NAMALWA (cell line): ENCODE data around the gene NRGN.

Source experiments
- DNase-seq: peaks from one replicate; pipeline ENCODE4 v3.0.0-alpha.2; 2015; ENCODE audit warnings: low spot score

NRGN gene

GRCh38 chr11:124740277-124740882 is 638 bp downstream of the NRGN start:
- DNase-seq = peak; percentile 40

DNA sequence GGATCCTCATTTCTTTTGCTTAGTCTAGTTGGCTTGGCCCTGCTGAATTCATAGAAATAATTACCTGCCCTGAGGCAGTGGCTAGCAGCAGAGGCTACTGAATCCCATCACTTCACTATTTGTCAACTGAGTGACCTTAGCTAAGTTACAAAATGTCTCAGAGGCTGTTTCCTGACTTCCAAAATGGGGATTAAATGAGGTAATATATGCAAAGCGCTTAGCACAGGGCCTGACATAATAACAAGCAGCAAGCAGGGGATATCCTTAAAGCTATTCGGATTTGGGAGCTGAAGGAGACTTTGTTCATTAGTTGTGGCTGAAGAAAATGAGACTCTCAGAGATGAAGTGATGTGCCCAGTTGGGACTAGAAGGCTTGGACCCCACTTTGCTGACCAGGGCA is 2.8 kb downstream of the NRGN start:
- DNase-seq = no peak

DNA sequence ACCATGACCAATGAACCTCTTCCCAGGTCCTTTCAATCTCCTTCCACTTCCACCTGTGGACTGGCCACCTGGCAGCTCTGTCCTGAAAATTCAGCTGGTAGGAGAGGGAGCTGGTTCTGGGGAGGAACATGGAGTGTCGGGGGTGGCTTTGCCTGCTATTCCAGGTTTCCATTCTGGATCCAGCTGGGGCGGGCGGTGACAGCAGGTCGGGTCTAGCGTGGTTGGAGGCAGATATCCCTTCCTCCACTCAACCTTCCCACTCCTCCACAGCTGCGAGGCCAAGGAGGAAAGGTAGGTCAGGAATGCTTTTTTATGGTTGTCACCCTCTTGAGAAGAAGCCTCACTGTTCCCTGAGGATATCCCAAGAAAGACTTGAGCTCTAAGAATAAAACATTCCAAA is 3.3 kb downstream of the NRGN start:
- no peak for DNase-seq

GRCh38 chr11:124745270-124745834 is 5.6 kb downstream of the NRGN start:
- no peak for DNase-seq

- peak; percentile 46 for DNase-seq
Observed at GRCh38 chr11:124745835-124746620, 6.3 kb downstream of the NRGN start.

- peak; percentile 88 for DNase-seq
Observed at GRCh38 chr11:124746621-124747243, 7.0 kb downstream of the NRGN start.

DNA sequence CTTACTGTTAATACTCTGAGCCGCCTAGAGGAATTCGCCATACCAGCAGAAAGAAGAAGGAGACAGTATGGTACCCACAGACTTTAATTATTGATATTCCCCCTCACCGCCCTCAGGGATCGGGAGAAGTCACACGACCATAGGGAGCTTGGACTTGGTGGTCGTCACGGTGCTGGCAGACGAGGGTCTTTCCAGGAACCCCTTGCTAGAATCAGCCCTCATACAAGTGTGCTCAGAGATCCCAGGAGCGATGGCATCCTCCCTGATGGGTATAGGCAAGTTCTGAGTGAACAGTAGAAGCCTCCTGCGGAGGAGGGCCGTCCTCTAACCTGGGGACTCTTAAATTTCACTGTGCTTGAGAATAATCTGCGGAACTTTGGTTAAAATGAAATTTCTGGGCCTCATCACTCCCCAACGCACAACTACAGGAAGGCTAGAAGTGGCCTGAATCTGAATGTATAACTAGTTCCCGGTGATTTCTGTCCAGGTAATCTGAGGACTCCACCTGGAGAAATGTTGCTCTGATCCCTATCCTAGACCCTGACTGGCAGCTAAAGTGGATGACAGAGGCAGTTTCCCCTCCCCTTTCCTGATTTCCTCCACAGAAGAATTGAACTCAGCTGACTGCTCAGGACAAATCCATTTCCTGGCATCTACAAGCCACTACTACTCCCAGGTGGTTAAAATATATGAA is 7.8 kb downstream of the NRGN start:
- DNase-seq = no peak

DNA sequence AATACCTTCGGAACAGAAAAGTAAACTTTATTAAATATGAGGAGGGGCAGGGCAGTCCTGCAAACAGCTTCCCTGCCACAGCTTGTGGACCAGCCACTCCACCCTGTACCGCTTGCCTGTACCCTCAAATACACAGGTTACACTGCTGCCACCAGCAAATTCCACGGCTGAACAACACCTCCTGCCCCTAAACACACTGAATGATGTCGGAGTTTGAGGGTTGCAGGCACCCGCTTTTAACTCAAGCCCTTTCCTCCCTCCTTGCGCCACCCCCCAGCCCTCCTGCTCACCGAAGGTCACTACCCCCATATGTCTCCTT is 8.3 kb downstream of the NRGN start:
- no peak for DNase-seq

- DNase-seq = no peak
Observed at GRCh38 chr11:124748481-124749343, 9.0 kb downstream of the NRGN start.

- DNase-seq = no peak
Observed at GRCh38 chr11:124749912-124750311, 10.2 kb downstream of the NRGN start.

DNA sequence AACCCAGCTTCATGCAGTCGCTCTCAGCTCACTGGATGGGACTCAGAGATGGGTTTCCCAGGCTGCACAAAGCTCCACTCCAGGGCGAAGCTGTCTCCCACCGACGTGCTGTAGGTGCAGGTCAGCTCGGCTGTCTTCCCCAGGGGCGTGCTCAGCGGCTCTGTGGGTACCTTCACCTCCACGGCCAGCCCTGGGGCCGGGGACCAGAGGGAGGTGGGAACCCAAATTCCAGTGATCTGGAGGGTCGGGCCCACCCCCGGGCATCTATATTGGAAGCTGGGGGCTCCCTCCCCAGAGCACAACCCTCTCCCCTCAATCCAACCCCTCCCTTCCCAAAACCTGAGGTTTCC is 11.6 kb downstream of the NRGN start:
- no peak for DNase-seq

- DNase-seq = no peak
Observed at GRCh38 chr11:124751741-124752470, 12.2 kb downstream of the NRGN start, which contains the start of gene VSIG2. VSIG2 (minus strand) TSS chr11:124752255; CDS start chr11:124752137, 118 bp downstream.

- no peak for DNase-seq
Observed at GRCh38 chr11:124752471-124753102, 12.8 kb downstream of the NRGN start.

DNA sequence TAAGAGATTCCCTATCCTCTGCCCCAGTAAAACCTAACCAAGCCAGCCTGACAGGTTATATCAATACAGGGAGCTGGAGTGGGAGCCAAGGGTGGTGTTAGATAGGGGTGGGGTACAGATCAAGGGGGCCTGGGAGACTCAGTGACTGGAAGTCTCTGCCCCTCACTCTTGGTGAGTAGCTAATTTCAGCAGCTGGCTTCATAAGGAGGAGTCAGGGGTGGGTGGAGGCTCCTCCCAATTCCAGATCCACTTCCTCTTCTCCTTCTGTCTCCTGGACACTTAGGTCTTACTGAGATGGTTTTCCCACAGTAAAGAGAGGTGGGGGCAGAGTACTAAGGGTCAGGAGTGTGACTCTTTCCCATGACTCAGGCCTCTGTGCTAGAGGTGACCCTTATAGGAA is 13.5 kb downstream of the NRGN start:
- DNase-seq = no peak

DNA sequence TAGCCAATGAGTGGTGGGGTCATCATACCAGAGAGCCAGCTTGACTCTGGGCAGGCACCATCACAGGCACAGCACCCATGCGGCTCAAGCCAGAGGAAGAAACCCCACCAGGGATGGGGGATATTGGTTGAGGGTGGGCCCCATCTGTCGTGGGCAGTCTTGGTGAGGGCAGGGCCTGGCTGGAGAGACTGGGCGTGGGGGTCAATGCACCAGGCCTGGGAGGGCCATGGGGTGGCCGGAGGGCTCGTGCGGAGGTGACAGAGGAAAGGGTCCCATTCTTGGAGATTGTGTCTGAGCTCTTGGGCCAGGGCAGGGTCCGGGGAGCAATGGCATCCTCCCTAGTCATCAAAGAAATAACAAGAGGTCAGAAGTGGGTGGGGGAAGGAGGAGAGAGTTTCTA is 13.9 kb downstream of the NRGN start:
- DNase-seq = no peak

DNA sequence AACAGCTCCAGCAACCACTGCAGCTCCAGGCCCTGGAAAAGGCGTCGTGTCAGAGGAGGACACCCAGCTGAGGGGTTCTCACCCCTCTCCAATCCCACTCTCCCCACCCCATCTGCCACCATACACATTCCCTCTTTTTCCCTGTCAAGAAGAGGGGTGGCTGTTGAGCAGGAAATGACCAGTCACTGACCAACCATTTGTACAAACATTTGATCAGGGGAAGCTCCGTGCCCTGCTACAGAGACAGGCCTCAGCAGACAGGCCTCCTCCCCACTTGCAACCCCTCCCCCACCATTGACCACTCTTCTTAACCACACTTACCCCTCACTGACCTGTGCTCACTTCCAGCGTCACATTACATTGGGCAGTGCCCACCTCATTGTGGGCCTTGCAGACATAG is 14.6 kb downstream of the NRGN start:
- no peak for DNase-seq

DNA sequence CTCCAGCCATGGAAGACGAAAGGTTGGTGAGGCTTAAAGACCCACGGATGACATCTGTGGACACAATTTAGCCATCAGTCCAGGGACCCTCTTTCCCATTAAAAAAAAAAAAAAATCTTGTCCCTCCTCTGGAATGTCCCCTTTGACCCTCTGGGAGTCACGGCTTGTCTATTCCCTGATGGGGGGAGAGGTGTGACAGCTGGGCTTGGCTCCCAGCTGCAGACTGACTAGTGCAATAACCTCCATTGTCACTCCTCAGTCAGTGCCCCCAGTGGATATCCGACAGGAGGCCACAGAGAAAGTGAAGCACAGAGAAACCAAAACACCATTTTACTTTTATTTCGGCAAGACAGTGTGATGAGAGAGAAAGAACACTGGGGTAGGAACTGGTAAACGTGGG is 15.0 kb downstream of the NRGN start:
- DNase-seq = no peak

DNA sequence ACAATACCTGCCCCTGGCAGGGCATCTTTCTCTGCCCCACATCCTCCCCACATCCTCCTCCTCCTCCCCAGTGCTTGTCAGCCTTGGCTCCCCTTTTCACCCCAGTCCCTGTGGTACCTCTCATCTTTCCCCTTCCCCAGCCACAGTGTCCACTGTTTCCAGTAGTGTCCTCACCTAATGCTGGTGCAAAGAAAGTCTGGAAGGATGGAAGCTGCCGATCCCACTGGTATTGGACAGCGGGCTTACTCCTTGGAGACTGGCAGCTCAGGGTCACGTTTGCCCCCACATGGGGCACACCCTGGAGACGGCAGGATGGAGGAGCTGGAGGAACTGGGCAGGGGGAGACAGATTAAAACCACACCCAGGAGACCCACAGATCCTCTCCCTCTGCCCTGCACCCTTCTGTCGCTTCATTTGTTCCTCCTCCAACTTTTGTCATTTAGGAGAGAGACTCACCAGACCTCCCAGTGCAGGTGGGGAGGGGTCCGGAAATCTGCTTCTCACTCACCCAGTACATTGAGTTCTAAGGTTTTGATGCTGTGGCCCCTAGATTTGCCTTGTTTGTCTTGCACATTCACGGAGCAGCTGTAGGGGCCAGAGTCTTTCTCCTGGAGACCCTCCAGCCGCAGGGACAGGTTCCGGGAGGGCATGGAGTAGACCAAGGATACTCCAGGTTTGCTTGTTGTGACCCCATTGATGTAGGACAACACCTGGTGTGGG is 16.5 kb downstream of the NRGN start:
- no peak for DNase-seq

DNA sequence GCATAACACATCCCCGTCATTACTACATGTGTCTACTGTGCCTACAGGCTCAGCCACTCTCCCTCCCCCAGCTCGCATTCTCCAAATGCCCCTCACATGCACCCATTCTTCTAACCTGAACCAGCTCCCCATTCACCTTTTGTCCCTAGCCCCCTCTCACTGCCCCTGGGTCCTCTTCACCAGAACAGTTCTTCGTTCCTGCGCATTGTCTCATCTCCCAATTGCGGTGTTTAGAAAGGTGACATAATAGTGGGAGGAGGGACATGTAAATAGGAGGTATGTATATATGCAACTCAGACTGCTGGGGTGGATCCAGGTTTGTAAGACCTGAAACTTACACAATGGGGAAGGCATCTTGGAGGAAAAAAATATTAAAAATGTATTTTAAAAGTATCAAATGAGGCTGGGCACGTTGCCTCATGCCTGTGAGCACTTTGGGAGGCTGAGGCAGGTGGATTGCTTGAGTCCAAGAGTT is 17.0 kb downstream of the NRGN start:
- no peak for DNase-seq

DNA sequence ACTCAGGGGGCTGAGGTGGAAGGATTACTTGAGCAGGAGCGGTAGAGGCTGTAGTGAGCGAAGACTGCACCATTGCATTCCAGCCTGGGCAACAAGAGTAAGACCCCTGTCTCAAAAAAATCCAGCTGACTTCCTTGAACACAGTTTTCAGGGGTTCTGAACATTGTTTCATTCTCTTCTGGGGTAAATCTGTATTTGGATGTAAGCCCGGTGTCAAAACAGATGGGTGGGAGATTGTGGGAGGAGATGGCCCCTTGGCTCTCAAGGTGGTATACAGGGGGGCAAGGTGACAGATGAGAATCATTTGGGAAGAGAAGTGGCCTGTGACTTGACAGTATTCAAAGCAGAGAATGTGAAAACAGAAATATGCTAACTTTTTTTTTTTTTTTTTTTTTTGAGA is 17.6 kb downstream of the NRGN start:
- no peak for DNase-seq
